ENCODE measurements around the gene PCAT6.
A peak's percentile ranks its signal among the peaks of the same experiment; 100 is the strongest.

The PCAT6 gene

GRCh38 chr1:202804126-202804525 lies 6.6 kb upstream of the PCAT6 start:
- peak overlapping the region; percentile 44 to 83 (median 50) for H3K27ac Mint-ChIP-seq
- H3K4me3 Mint-ChIP-seq: peak overlapping the region; percentile 18 to 93 (median 24)
- TF ChIP-seq CTCF (IDR thresholded peaks at IDR 0.05; ENCODE audit: unreplicated experiment in 3 of 3): no peak
- H3K4me1 Mint-ChIP-seq: peaks cover 60% of the 10 kb centered on the region
- H3K9me3 Mint-ChIP-seq: no peaks in the 10 kb centered on the region
- peaks cover 9% of the 10 kb centered on the region for H3K36me3 Mint-ChIP-seq (ENCODE audit: low read depth)
- no peaks in the 10 kb centered on the region for H3K27me3 Mint-ChIP-seq (ENCODE audit: low read depth)

- peak overlapping the region; percentile 83 to 97 (median 95) for H3K27ac Mint-ChIP-seq
- no peak for TF ChIP-seq CTCF (IDR thresholded peaks at IDR 0.05; ENCODE audit: unreplicated experiment in 3 of 3)
- H3K9me3 Mint-ChIP-seq: no peaks in the 10 kb centered on the region
- no peaks in the 10 kb centered on the region for H3K36me3 Mint-ChIP-seq (ENCODE audit: low read depth)
- peak overlapping the region; percentile 88 to 93 (median 92) for H3K4me3 Mint-ChIP-seq
- no peaks in the 10 kb centered on the region for H3K27me3 Mint-ChIP-seq (ENCODE audit: low read depth)
- peaks cover 64% of the 10 kb centered on the region for H3K4me1 Mint-ChIP-seq
These were observed 4.6 kb upstream of the PCAT6 start for GRCh38 chr1:202805886-202806844.

GRCh38 chr1:202806845-202807450 lies 3.8 kb upstream of the PCAT6 start:
- Mint-ChIP-seq H3K9me3 (no peaks in the 10 kb centered on the region), H3K4me1 (peaks cover 58% of the 10 kb centered on the region), H3K4me3 (peak overlapping the region; percentile 88 to 96 (median 93)), H3K36me3 (ENCODE audit: low read depth) (no peaks in the 10 kb centered on the region), H3K27ac (peak overlapping the region; percentile 83 to 97 (median 95)), H3K27me3 (ENCODE audit: low read depth) (no peaks in the 10 kb centered on the region)
- TF ChIP-seq CTCF (IDR thresholded peaks at IDR 0.05; ENCODE audit: unreplicated experiment in 3 of 3): no peak

- Mint-ChIP-seq H3K27me3 (ENCODE audit: low read depth) (no peaks in the 10 kb centered on the region), H3K9me3 (no peaks in the 10 kb centered on the region), H3K27ac (peak overlapping the region in 1 of 3 experiments; percentile 83), H3K4me3 (peak overlapping the region; percentile 88 to 96 (median 93)), H3K4me1 (peaks cover 60% of the 10 kb centered on the region), H3K36me3 (ENCODE audit: low read depth) (no peaks in the 10 kb centered on the region)
- TF ChIP-seq CTCF (IDR thresholded peaks at IDR 0.05; ENCODE audit: unreplicated experiment in 3 of 3): no peak
These were observed 3.3 kb upstream of the PCAT6 start for GRCh38 chr1:202807451-202807925.

- H3K36me3 Mint-ChIP-seq (ENCODE audit: low read depth): no peaks in the 10 kb centered on the region
- no peak for TF ChIP-seq CTCF (IDR thresholded peaks at IDR 0.05; ENCODE audit: unreplicated experiment in 3 of 3)
- peaks cover 55% of the 10 kb centered on the region for H3K4me1 Mint-ChIP-seq
- peak within 1 kb of the TSS; percentile 88 to 96 (median 93) for H3K4me3 Mint-ChIP-seq
- H3K9me3 Mint-ChIP-seq: no peaks in the 10 kb centered on the region
- no peaks in the 10 kb centered on the region for H3K27me3 Mint-ChIP-seq (ENCODE audit: low read depth)
- H3K27ac Mint-ChIP-seq: peak within 1 kb of the TSS; percentile 64 to 94 (median 83)
These were observed 2.6 kb upstream of the PCAT6 start, which contains the start of gene KDM5B for GRCh38 chr1:202807926-202808757. Gene KDM5B, minus strand, starts transcription at chr1:202808421. Its CDS starts 116 bp downstream, at chr1:202808305.
